Measurements from ENCODE around the gene CARD19. TPM values are rescaled to one million over a fixed set of nuclear protein-coding genes. Genes with fewer than 3 reads are reported as not detected.
A peak's percentile ranks its signal among the peaks of the same experiment; 100 is the strongest.

The CARD19 gene
- total RNA-seq, 1 donor, result 38.9 TPM

GRCh38 chr9:93154293-93154903, 58.4 kb downstream of the CARD19 start:
- TF ChIP-seq, protein P1, sequence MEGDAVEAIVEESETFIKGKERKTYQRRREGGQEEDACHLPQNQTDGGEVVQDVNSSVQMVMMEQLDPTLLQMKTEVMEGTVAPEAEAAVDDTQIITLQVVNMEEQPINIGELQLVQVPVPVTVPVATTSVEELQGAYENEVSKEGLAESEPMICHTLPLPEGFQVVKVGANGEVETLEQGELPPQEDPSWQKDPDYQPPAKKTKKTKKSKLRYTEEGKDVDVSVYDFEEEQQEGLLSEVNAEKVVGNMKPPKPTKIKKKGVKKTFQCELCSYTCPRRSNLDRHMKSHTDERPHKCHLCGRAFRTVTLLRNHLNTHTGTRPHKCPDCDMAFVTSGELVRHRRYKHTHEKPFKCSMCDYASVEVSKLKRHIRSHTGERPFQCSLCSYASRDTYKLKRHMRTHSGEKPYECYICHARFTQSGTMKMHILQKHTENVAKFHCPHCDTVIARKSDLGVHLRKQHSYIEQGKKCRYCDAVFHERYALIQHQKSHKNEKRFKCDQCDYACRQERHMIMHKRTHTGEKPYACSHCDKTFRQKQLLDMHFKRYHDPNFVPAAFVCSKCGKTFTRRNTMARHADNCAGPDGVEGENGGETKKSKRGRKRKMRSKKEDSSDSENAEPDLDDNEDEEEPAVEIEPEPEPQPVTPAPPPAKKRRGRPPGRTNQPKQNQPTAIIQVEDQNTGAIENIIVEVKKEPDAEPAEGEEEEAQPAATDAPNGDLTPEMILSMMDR (IDR thresholded peaks at IDR 0.05; ENCODE audit: insufficient read depth, low read length), result peak; percentile 52
- DNase-seq (ENCODE audit: low read depth), result no peak
- no peak overlapping the region for H3K4me3 ChIP-seq (ENCODE audit: low read depth, low read length)

GRCh38 chr9:93155716-93156474, 59.9 kb downstream of the CARD19 start:
- no peak for DNase-seq (ENCODE audit: low read depth)
- H3K4me3 ChIP-seq (ENCODE audit: low read depth, low read length), result no peak overlapping the region
- TF ChIP-seq, protein P1 (IDR thresholded peaks at IDR 0.05; ENCODE audit: insufficient read depth, low read length), result no peak

DNA sequence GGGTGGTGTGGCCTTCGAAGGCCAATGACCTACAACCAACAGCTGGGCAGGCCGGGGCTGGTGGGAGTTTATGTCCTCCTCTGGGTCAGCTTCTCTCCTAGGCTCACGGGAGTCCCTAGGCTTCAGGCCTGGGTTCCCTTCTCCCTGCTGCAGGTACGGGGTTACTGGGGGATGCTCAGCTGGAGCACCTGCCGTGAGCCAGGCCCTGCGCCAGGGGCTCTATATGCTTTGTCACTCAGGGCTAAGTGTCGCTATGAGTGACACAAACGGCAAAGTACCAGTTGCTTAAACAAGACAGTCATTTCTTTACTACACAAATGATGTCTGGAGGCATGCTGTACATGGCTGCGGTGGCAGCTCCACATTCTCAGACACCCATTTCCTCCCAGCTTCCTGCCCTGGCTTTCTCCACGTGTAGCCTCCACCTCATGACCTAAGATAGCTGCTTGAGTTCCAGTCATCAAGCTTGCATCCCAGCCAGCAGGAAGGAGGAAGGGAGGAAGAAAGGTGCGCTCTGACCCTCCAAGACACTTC, 60.5 kb downstream of the CARD19 start:
- no peak for DNase-seq (ENCODE audit: low read depth)
- TF ChIP-seq, protein P1 (IDR thresholded peaks at IDR 0.05; ENCODE audit: insufficient read depth, low read length), result no peak
- no peak overlapping the region for H3K4me3 ChIP-seq (ENCODE audit: low read depth, low read length)

DNA sequence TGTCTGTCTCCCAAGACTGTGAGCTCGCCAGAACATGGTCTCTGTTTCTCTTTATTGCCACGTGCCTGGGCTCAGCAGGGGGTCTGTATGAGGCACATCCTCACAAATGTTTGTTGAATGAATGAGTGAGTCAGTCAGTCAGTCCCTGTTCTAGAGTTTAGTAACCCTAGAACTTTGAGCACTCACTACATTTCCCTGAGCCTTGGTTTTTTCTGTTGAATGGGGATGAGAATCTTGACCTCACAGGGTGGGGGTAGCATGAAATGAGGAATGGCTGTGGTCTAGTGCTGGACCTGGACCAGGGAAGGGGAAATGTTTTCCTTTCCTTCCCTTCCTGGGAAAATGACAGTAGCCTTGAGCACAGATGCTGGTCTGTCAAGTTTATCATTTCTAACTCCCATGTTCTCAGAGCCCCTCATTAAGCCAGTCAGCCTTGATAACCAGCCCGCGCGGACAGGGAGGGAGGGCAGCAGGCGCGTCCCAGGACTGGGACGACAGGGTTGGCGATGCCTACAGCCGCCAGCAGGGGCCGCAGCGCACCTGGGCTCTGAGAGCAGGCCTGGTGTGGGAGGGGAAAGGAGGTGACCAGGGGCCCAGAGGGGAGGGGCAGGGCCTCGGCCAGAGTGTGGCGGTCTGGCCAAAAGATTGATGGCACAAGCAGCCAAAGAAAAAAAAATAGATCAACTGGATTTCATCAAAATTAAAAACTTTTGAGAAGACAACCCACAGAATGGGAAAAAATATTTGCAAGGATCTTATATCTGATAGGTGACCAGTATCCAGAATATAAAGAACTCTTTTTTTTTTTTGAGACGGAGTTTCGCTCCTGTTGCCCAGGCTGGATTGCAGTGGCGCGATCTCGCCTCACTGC, 63.8 kb downstream of the CARD19 start:
- TF ChIP-seq, protein P1 (IDR thresholded peaks at IDR 0.05; ENCODE audit: insufficient read depth, low read length), result peak; percentile 99
- DNase-seq (ENCODE audit: low read depth), result peak; percentile 66
- no peak overlapping the region for H3K4me3 ChIP-seq (ENCODE audit: low read depth, low read length)

GRCh38 chr9:93161786-93162562, 66.0 kb downstream of the CARD19 start:
- no peak overlapping the region for H3K4me3 ChIP-seq (ENCODE audit: low read depth, low read length)
- peak; percentile 44 for DNase-seq (ENCODE audit: low read depth)
- TF ChIP-seq, protein P1 (IDR thresholded peaks at IDR 0.05; ENCODE audit: insufficient read depth, low read length), result no peak

Other genes with a start within 250 kb of the CARD19 start
- gene ZNF484, start 218.2 kb upstream of the CARD19 start, total RNA-seq (ENCODE audit: low replicate concordance), result 6.5 and 14.0 TPM in 2 replicates
- not detected in 2 replicates for gene FGD3, start 148.7 kb upstream of the CARD19 start, total RNA-seq (ENCODE audit: low replicate concordance)
- 0.09 TPM in 1 of 2 replicates, not detected in the other for gene SUSD3, start 37.5 kb upstream of the CARD19 start, total RNA-seq (ENCODE audit: low replicate concordance)
- 1.9 and 14.6 TPM in 2 replicates for gene NINJ1, start 38.0 kb downstream of the CARD19 start, total RNA-seq (ENCODE audit: low replicate concordance)
- not detected in 2 replicates for gene WNK2, start 87.9 kb downstream of the CARD19 start, total RNA-seq (ENCODE audit: low replicate concordance)

All from fibroblast of the aortic adventitia (primary cell).